B cell (primary cell): Measurements from ENCODE around the gene FMN2. TPM values are rescaled to one million over a fixed set of nuclear protein-coding genes. Genes with fewer than 3 reads are reported as not detected.

ENCODE experiments used
- ATAC-seq: fragments of 200-7000 bp; cut with Tn5 transposase; one replicate; pipeline ENCODE4 v1.10.0; 2021; ENCODE audit warnings: low read depth, mild to moderate bottlenecking, moderate number of reproducible peaks, moderate library complexity
- CTCF ChIA-PET: fragments of 350-600 bp; sonication (Branson Sonifier 250); formaldehyde crosslinking; loops from one replicate; lab custom pipeline; 2021; ENCODE audit warnings: antibody characterized with exemption, inconsistent platforms; lab: Charles Lee
- POLR2A ChIA-PET: fragments of 350-600 bp; sonication (Branson Sonifier 250); formaldehyde crosslinking; loops from one replicate; lab custom pipeline; 2021; ENCODE audit warnings: antibody characterized with exemption; lab: Charles Lee
- DNase-seq: peaks from one replicate; pipeline ENCODE4 v3.0.0; 2013
- H2AFZ ChIP-seq: 2 replicates; pipeline ENCODE4 v1.6.1; 2012; ENCODE audit warnings: mild to moderate bottlenecking, low read depth, low read length; ENCODE audit not compliant: insufficient read depth, poor library complexity, severe bottlenecking
- H3K27ac ChIP-seq, 2 donors: 1 replicate in 1 of 2; 2 replicates in 1 of 2; pipeline ENCODE4 v1.5.1; 2012 to 2013; ENCODE audit warnings: low read length in 2 of 2, mild to moderate bottlenecking in 2 of 2, moderate library complexity in 1 of 2
- H3K27me3 ChIP-seq, 4 experiments: fragments of 200-600 bp in 1 of 4; sonication (generic) in 1 of 4; replicated peaks in 1 of 4; 1 replicate in 2 of 4; 2 replicates in 2 of 4; pipeline versions ENCODE4 v1.6.1 to v1.7.0; 2013 to 2016; ENCODE audit warnings: low read length in 3 of 4, mild to moderate bottlenecking in 2 of 4, mixed read lengths in 1 of 4, moderate library complexity in 1 of 4; ENCODE audit not compliant: insufficient read depth in 4 of 4, control insufficient read depth in 3 of 4; ENCODE audit errors: control extremely low read depth in 1 of 4
- H3K36me3 ChIP-seq, 2 experiments: replicated peaks in 1 of 2; 1 replicate in 1 of 2; 2 replicates in 1 of 2; pipeline versions ENCODE4 v1.6.1 to v1.7.1; 2013; ENCODE audit warnings: low read length in 1 of 2; ENCODE audit not compliant: insufficient read depth in 2 of 2, control insufficient read depth in 1 of 2; ENCODE audit errors: control extremely low read depth in 1 of 2, extremely low read depth in 1 of 2
- H3K4me1 ChIP-seq, 2 donors: fragments of 200-600 bp in 1 of 2; sonication (generic) in 1 of 2; 1 replicate in 1 of 2; 2 replicates in 1 of 2; pipeline versions ENCODE4 v1.5.1 to v1.6.1; 2013 to 2017; ENCODE audit warnings: low read length in 2 of 2; ENCODE audit not compliant: control insufficient read depth in 2 of 2, insufficient read depth in 2 of 2
- H3K4me2 ChIP-seq: replicated peaks from 2 replicates; pipeline ENCODE3; 2012; ENCODE audit warnings: mild to moderate bottlenecking, low read depth, low read length; ENCODE audit not compliant: poor library complexity, severe bottlenecking
- H3K4me3 ChIP-seq, 5 experiments: fragments of 200-600 bp in 1 of 5; sonication (generic) in 1 of 5; 1 replicate in 3 of 5; 2 replicates in 2 of 5; pipeline versions ENCODE4 v1.5.1 to v1.7.0; 2011 to 2016; ENCODE audit warnings: low read length in 4 of 5, mild to moderate bottlenecking in 4 of 5, low read depth in 2 of 5, control low read depth in 1 of 5, moderate library complexity in 1 of 5; ENCODE audit not compliant: insufficient read depth in 1 of 5; ENCODE audit errors: control extremely low read depth in 1 of 5, extremely low read depth in 1 of 5
- H3K79me2 ChIP-seq: fragments of 200-600 bp; sonication (generic); one replicate; pipeline ENCODE4 v1.6.0; 2016; ENCODE audit warnings: low read length; ENCODE audit not compliant: control insufficient read depth, insufficient read depth
- H3K9ac ChIP-seq: fragments of 200-600 bp; sonication (generic); 2 replicates; pipeline ENCODE4 v1.6.1; 2017; ENCODE audit warnings: mild to moderate bottlenecking, low read length, moderate library complexity
- H3K9me3 ChIP-seq, 3 donors: one replicate each; pipeline versions ENCODE4 v1.6.1 to v1.7.1; 2013; ENCODE audit warnings: low read length in 2 of 3; ENCODE audit not compliant: control insufficient read depth in 2 of 3, insufficient read depth in 1 of 3; ENCODE audit errors: control extremely low read depth in 1 of 3
- H4K20me1 ChIP-seq: 2 replicates; pipeline ENCODE4 v1.6.0; 2012; ENCODE audit warnings: mild to moderate bottlenecking, low read length; ENCODE audit not compliant: insufficient read depth, control insufficient read depth, poor library complexity, severe bottlenecking
- H3K27ac Mint-ChIP-seq: one replicate; pipeline ENCODE4 v1.8.0; 2021; ENCODE audit warnings: mixed read lengths
- H3K27me3 Mint-ChIP-seq: one replicate; pipeline ENCODE4 v1.8.0; 2021; ENCODE audit warnings: mixed read lengths
- H3K4me1 Mint-ChIP-seq: one replicate; pipeline ENCODE4 v1.8.0; 2021; ENCODE audit warnings: mixed read lengths
- H3K4me3 Mint-ChIP-seq: one replicate; pipeline ENCODE4 v1.8.0; 2021; ENCODE audit warnings: mixed read lengths
- H3K9me3 Mint-ChIP-seq: one replicate; pipeline ENCODE4 v1.8.0; 2022; ENCODE audit warnings: mixed read lengths; ENCODE audit not compliant: insufficient read depth
- EZH2 ChIP-seq: IDR thresholded peaks from 2 replicates; pipeline ENCODE4 v1.6.1; 2012; ENCODE audit warnings: borderline replicate concordance, low read depth, mild to moderate bottlenecking, moderate library complexity, low read length; ENCODE audit not compliant: insufficient read depth, poor library complexity, severe bottlenecking
- WGBS: methylation state at CpG from one replicate; pipeline ENCODE4 v1.1.5; 2013; ENCODE audit warnings: missing lambda C conversion rate; ENCODE audit not compliant: insufficient coverage; 5-methylcytosine and 5-hydroxymethylcytosine counted together
- intact Hi-C: fragments of 100-400 bp; cut with micrococcal nuclease; formaldehyde crosslinking; loops from one replicate; pipeline ENCODE4 v1.10.0; 2022
- polyA minus RNA-seq: library from RNA; depleted of rRNA, polyadenylated mRNA; stranded (reverse); fragments of >200 nt; gene quantifications from 2 replicates; pipeline ENCODE4 v1.2.3, GENCODE V29; 2012
- polyA plus RNA-seq: library from polyadenylated mRNA; depleted of rRNA; stranded (reverse); fragments of >200 nt; gene quantifications from 2 replicates; pipeline ENCODE4 v1.2.3, GENCODE V29; 2012
- total RNA-seq, 2 donors: library from RNA; stranded (reverse); fragments of 120-200 nt in 1 of 2; gene quantifications; 1 replicate in 1 of 2; 2 replicates in 1 of 2; pipeline versions ENCODE4 v1.2.3 to v1.2.4, GENCODE V29; 2013 to 2022
- TF ChIP-seq, protein P1 (sequence below): fragments of 200-600 bp; IDR thresholded peaks from one replicate; pipeline ENCODE4 v1.8.0; 2022; ENCODE audit warnings: antibody characterized with exemption, mild to moderate bottlenecking

FMN2 gene
- total RNA-seq: not detected in 2 replicates
- not detected for total RNA-seq (2013)
- polyA plus RNA-seq: not detected in 2 replicates
- not detected in 2 replicates for polyA minus RNA-seq

DNA sequence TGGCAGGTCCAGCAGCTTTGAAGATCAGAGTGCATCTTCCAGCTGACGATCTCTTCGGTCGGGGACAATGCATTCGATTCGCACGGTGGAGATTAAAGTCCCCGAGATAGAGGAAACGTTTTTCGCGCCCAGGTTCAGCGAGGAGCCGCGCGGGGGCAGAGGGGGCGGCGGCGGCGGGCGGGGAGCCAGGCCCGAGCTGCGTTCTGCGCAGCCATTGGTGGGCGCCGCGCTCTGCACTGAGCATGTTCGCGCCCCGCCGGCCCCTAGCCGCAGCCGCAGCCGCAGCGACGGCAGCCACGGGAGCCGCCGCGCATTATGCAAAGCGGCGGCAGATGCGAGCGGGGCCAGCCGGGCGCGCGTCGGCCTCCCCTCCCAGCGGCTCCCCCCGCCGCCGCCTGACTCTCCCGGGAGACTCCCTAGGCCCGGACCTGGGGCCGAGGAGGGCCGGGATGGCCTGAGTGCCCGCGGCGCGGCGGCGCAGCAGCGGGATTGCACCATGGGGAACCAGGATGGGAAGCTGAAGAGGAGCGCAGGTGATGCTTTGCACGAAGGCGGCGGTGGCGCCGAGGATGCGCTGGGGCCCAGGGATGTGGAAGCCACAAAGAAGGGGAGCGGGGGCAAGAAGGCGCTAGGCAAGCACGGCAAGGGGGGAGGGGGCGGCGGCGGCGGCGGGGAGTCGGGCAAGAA is at the start of gene FMN2:
TSS of gene FMN2 (plus strand) at position 270 of the 687 bp plus-strand sequence. CDS start at position 497, 227 bp downstream.
- peaks cover 0 to 10% (median 0%) of the 10 kb centered on the region in 3 donors for H3K9me3 ChIP-seq
- H3K4me3 ChIP-seq: no peak within 1 kb of the TSS
- H3K36me3 ChIP-seq: no peaks in the 10 kb centered on the region
- WGBS: 2% methylated on average over 77 of the region's 78 CpGs
- H3K4me1 ChIP-seq: no peaks in the 10 kb centered on the region
- TF ChIP-seq, protein P1, sequence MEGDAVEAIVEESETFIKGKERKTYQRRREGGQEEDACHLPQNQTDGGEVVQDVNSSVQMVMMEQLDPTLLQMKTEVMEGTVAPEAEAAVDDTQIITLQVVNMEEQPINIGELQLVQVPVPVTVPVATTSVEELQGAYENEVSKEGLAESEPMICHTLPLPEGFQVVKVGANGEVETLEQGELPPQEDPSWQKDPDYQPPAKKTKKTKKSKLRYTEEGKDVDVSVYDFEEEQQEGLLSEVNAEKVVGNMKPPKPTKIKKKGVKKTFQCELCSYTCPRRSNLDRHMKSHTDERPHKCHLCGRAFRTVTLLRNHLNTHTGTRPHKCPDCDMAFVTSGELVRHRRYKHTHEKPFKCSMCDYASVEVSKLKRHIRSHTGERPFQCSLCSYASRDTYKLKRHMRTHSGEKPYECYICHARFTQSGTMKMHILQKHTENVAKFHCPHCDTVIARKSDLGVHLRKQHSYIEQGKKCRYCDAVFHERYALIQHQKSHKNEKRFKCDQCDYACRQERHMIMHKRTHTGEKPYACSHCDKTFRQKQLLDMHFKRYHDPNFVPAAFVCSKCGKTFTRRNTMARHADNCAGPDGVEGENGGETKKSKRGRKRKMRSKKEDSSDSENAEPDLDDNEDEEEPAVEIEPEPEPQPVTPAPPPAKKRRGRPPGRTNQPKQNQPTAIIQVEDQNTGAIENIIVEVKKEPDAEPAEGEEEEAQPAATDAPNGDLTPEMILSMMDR: no peak
- TF ChIP-seq EZH2: no peak
- H3K9ac ChIP-seq: no peak within 1 kb of the TSS
- Mint-ChIP-seq H3K27ac (no peak within 1 kb of the TSS), H3K27me3 (peaks cover 39% of the 10 kb centered on the region), H3K4me1 (peaks cover 5% of the 10 kb centered on the region), H3K4me3 (no peak within 1 kb of the TSS), H3K9me3 (no peaks in the 10 kb centered on the region)
- intact Hi-C loops: no loop called here
- H4K20me1 ChIP-seq: no peaks in the 10 kb centered on the region
- no peak within 1 kb of the TSS for H3K27ac ChIP-seq
- peak within 1 kb of the TSS; percentile 19 for H3K4me2 ChIP-seq
- ChIA-PET POLR2A (no interaction called here), CTCF (no interaction called here)
- ATAC-seq (no peak), DNase-seq (no peak)
- H3K79me2 ChIP-seq: no peaks in the 10 kb centered on the region
- H2AFZ ChIP-seq: no peak within 1 kb of the TSS
- peaks cover 0 to 17% (median 11%) of the 10 kb centered on the region in 4 experiments for H3K27me3 ChIP-seq

DNA sequence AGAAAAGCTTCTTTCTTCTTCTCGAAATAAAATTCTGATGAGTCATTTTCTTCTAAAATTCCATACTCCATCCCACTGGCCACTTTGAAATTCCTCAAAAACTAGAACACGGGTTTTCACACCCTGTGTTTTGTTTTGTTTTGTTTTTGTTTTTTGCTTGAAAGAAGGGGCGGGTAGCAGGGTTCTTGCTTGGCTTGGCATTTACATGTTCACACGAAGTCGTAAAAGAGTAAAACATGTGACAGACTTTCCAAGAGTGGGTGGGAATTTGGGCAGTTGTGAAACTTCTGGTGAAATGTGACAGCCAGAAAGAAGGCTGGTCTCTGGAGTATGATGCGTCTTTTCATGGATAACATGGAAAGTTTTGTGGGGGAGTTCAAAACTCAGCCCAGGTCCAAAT is 47.1 kb upstream of the FMN2 start:
- intact Hi-C loops: no loop called here
- Mint-ChIP-seq H3K27me3 (no peaks in the 10 kb centered on the region), H3K4me3 (no peak overlapping the region), H3K9me3 (peaks cover 5% of the 10 kb centered on the region), H3K4me1 (no peaks in the 10 kb centered on the region), H3K27ac (no peak overlapping the region)
- DNase-seq: no peak
- no peaks in the 10 kb centered on the region for H3K36me3 ChIP-seq
- TF ChIP-seq, protein P1: no peak
- TF ChIP-seq EZH2: no peak
- ChIA-PET CTCF (no interaction called here), POLR2A (no interaction called here)
- WGBS: 100% methylated on average over 3 of the region's 6 CpGs
- no peaks in the 10 kb centered on the region for H3K27me3 ChIP-seq
- no peak overlapping the region for H2AFZ ChIP-seq
- H3K27ac ChIP-seq: no peak overlapping the region
- no peak overlapping the region for H3K4me3 ChIP-seq
- H3K4me1 ChIP-seq: no peaks in the 10 kb centered on the region
- H3K79me2 ChIP-seq: no peaks in the 10 kb centered on the region
- ATAC-seq: no peak
- no peak overlapping the region for H3K4me2 ChIP-seq
- H3K9ac ChIP-seq: no peak overlapping the region
- no peaks in the 10 kb centered on the region for H4K20me1 ChIP-seq
- peaks cover 0 to under 1% (median 0%) of the 10 kb centered on the region in 3 donors for H3K9me3 ChIP-seq
